ENCODE measurements around the gene VTI1A.
A peak's percentile ranks its signal among the peaks of the same experiment; 100 is the strongest.
"Not testable (repeated sequence)": the region's sequence is repeated elsewhere in the genome, so short reads cannot be mapped to it uniquely, and the experiment has no call there.

The VTI1A gene

GRCh38 chr10:112446855-112447619 lies at the start of gene VTI1A, which contains the start of gene ZDHHC6:
Gene VTI1A, plus strand, starts transcription at chr10:112447215. Its CDS starts 159 bp downstream, at chr10:112447374.
Gene ZDHHC6, minus strand, starts transcription at chr10:112446914. Its CDS starts 1,478 bp downstream, at chr10:112445436.
- DNase-seq, result peak; percentile 94

GRCh38 chr10:112397592-112397991 lies 49.4 kb upstream of the VTI1A start:
- DNase-seq, result no peak

GRCh38 chr10:112402917-112403316 lies 44.1 kb upstream of the VTI1A start:
- no peak for DNase-seq

DNA sequence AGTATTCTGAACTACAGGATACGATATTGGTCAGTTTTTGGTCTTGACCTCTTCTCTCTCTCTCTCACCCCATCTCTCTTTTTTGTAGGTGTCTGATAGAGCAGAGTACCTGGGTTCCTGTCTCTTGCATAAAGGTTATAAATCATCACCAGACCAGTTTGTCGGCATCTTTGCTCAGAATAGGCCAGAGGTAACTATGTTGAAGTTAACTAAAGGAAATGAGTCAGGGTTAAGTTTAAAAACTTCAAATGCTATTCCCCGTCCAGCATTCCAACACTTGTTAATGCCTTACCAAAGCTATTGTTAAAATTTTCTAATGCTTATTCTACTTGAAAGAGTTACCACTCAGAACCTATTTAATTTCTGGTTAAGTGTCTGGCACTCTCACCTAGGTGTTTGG lies 42.4 kb upstream of the VTI1A start:
- DNase-seq, result no peak

DNA sequence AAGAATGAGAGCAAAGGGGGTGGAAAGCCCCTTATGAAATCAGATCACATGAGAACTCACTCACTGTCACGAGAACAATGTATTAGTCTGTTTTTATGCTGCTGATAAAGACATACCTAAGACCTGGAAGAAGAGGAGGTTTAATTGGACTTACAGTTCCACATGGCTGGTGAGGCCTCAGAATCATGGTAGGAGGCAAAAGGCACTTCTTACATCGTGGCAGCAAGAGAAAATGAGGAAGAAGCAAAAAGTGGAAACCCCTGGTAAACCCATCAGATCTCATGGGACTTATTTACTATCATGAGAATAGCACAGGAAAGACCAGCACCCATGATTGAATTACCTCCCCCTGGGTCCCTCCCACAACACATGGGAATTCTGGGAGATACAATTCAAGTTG lies 40.2 kb upstream of the VTI1A start:
- not testable (repeated sequence) for DNase-seq

- no peak for DNase-seq
Observed at GRCh38 chr10:112407696-112408095, 39.3 kb upstream of the VTI1A start.

DNA sequence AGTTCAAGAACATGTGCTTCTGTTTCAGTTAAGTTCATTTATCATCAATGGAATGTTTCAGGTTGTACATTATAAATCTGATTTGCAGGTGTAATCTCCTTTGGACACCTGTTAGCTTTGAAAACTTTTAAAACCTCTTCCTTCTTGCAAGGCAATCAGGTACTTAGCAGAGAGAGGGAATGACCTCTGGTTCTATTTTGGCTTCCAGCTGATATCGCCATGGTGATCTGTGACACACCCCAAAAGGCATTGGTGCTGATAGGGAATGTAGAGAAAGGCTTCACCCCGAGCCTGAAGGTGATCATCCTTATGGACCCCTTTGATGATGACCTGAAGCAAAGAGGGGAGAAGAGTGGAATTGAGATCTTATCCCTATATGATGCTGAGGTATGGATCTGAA lies 37.7 kb upstream of the VTI1A start:
- no peak for DNase-seq

GRCh38 chr10:112409755-112410154 lies 37.3 kb upstream of the VTI1A start:
- DNase-seq, result no peak

GRCh38 chr10:112412696-112413095 lies 34.3 kb upstream of the VTI1A start:
- DNase-seq, result no peak

DNA sequence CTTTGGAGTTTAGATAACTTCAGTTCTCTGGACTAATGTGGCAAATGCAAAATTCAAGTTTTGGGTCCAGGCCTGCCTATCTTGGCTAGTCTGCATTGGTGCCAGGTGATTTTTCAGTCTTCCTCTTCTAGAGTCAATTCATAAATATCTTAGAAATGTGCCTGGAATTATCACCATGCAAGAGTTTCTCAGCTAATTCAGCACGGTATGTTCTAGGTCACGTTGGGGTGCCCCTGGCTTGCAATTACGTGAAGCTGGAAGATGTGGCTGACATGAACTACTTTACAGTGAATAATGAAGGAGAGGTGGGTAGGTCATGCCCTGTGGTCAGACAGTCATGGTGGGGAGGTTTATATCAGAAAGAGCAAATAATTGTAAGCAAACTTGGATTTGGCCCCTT lies 25.3 kb upstream of the VTI1A start:
- DNase-seq, result no peak

DNA sequence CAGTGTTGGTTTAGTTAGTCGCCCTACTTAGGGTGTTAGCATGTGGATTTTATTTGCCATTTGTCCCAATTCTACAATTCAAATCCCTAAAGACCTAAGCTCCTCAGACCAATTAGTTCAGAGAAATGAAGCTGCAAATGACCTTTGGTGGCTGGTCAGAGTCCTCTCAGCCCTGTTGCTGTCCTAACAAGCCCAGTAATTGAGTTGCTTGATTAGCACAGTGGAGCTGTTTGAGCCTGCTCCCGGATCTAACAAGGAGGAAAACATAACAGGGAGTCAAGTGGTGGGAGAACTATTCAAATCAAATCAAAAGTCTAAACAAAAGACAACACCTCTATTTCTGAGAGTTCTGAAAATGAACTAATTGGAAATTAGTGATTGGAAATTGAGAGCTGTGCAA lies 22.4 kb upstream of the VTI1A start:
- no peak for DNase-seq

GRCh38 chr10:112426111-112426510 lies 20.9 kb upstream of the VTI1A start:
- DNase-seq, result no peak

DNA sequence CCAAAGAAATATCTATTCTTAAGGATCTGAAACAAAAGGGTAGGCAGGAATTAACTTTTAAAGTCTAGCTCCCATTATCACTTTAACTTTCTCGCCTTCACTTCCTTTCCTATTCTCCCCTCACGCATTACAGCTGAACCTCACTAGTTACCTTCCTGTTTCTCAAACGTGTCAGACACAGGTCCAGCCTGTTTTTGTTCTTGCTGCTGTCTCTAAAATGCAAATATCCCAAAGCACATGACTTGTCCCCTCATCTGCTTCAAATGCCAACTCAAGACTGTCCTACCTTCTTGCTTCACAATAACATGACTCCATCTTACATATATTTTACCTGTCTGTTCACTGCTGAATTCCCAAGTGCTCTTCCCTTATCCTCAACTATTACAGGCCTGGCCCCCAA lies 17.9 kb upstream of the VTI1A start:
- DNase-seq, result no peak

GRCh38 chr10:112429654-112430230 lies 17.3 kb upstream of the VTI1A start:
- DNase-seq, result no peak

DNA sequence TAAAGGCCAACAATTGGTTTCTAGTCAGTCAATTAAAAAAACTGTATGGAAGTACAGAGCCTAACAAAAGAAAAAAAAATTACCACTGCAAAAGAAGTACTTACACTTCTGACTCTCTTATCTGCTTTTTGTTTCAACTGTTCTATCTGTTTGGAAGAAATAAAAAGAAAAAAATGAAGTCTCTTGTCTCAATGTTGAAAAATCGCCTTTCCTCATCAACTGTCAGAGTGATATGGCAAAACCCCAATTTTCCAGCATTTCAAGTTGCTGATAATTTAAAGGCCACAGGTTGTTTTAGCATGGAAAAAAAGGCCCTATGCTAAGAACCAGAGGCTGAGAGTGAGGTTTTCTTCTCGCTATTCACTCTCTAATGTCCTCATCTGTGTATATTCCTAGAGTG lies 13.9 kb upstream of the VTI1A start:
- DNase-seq, result no peak

DNA sequence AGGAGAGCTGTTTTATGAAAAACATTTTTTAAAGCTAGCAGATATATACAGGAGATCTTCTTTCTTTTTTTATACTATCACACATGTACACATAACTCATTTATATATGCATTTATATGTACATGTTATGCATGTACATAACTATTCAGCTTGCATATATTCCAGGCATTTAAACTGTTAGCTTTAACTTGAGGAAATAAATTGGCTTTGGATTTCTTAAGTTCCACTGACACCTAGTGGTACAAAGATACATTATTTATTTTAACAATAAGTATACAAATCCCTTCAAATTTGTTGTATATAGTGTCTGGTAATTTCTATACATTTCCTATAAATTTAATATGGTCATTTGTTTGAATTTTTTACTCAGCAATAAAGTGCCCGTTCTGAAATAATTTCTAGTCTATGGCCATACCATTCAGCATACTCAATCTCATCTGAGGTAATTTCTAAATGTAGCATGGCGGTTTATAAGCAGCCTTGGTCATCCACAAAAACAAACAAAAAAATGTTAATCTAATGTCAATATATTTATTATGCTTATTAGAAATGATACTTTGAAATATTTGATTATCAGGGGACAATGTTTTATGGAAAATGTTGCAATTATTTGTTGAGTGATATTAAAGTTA lies 11.9 kb upstream of the VTI1A start:
- DNase-seq, result no peak

- DNase-seq, result no peak
Observed at GRCh38 chr10:112438356-112438755, 8.7 kb upstream of the VTI1A start.

DNA sequence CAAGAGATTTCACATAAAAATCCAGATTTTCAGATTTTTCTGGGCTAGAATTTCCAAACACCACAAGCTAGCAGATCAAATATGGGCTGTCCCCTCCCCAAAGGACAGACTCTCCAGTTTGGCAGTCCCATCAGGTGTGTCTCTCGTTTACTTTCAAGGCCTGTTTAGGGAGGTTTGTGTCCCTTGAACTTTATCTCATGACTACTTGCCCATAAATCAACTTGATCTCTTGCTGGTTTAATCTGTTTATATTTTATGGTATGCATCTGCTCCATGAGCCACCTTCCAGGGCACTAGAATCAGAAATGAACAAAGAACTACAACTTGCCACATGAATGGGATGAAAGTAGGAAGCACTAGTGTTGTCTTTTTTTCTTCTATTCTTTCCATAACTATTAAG lies 5.5 kb upstream of the VTI1A start:
- DNase-seq, result no peak

DNA sequence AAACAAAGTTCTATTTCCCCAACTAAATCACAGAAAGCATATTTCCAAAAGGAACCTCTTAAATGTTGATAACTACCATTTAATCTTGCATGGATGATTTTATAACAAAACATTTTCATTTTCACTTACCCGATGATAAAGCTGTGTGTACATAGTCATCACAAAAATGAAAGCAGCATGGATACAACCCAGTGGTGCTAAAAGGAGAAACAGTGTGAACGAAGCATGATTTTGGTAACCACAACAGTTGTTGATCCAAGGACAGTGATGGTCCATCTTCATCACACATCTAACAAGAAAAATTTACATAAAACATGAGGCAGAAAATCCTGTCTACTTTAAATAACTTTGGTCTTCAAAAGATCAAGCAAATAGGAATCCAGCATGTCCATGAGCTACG lies 5.0 kb upstream of the VTI1A start:
- DNase-seq, result no peak

DNA sequence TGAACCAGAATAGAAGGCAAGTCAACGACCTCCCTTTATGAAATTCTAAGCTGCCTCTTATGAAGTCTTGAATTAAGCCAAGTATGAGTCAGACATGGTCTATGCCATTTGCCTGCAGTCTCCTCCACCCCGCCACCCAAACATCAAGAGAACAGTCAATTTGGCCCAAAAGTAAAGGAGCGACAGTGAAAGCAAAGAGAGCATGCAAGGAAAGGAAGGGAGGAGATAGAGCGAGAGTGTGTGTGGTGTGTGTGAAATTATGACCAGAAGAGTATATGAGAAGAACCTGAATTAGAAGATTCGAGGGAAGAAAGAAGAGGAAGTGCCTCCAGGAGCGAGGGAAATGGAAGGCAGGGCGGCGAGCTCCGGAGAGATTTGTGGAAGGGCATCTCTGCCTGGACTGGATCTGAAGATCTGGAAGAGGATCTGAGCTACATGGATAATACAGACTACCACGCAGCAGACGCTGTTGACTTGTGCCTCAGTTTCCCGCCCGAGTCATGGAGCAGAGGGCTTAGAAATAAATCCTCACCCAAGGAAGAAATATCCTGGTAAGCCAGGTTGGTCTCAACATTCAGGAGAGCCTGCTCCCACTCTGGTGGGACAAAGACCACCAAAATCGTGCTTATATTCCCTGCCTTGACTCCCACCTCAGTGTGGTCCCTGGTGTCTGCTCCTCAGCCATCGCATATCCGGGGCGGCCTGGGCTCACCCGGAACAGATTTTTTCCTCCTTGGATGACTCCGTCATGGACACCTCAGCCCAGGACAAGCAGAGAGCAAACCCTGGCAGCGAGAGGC lies 760 bp upstream of the VTI1A start:
- DNase-seq, result no peak

GRCh38 chr10:112447620-112447928 lies 559 bp downstream of the VTI1A start:
- DNase-seq, result no peak

GRCh38 chr10:112448888-112449287 lies 1.9 kb downstream of the VTI1A start:
- DNase-seq, result no peak

DNA sequence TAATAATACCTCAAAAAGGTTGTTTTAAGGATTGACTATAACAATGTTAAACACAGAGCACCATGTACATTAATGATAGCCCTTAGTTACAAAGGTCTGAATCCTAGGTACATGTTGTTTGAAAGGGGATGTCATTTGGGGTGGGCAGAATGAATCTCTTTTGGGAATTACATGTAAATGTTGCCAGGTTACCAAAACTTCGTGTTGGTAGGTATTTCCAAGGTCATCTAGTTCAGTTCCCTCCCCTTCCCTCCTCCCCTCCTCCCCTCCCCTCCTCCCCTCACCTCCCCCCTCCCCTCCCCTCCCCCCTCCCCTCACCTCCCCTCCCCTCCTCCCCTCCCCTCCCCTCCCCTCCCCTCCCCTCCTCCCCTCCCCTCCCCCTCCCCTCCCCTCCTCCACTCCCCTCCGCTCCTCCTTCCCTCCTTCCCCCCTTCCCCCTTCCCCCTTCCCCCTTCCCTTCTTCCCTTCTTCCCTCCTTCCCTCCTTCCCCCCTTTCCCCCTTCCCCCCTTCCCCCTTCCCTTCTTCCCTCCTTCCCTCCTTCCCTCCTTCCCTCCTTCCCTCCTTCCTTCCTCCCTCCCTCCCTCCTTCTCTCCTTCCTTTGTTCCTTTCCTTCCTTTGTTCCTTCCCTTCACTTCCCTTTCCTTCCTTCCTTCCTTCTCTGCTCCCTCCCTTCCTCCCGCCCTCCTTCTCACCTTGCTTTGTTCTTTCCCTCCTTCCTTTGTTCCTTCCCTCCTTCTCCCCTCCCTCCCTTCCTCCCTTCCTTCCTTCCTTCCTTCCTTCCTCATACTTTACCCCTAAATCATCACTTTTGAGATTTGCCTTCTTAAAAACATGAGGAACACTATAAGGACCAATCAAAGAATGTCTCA lies 8.1 kb downstream of the VTI1A start:
- DNase-seq, result no peak
